IgD-negative memory B cell (primary cell): ENCODE measurements around the gene TIE1. TPM values are rescaled to one million over a fixed set of nuclear protein-coding genes. Genes with fewer than 3 reads are reported as not detected.

Source experiments
- H3K27ac Mint-ChIP-seq, 3 donors: one replicate each; pipeline ENCODE4 v1.8.0; 2020 to 2022; ENCODE audit warnings: mild to moderate bottlenecking in 3 of 3, mixed read lengths in 3 of 3, moderate library complexity in 1 of 3
- H3K27me3 Mint-ChIP-seq: one replicate; pipeline ENCODE4 v1.8.0; 2021; ENCODE audit warnings: mixed read lengths
- H3K36me3 Mint-ChIP-seq: one replicate; pipeline ENCODE4 v1.8.0; 2020; ENCODE audit warnings: mild to moderate bottlenecking, mixed read lengths
- H3K4me1 Mint-ChIP-seq, 3 donors: one replicate each; pipeline ENCODE4 v1.8.0; 2020 to 2022; ENCODE audit warnings: mixed read lengths in 3 of 3, mild to moderate bottlenecking in 1 of 3
- H3K4me3 Mint-ChIP-seq, 4 donors: one replicate each; pipeline ENCODE4 v1.8.0; 2020 to 2022; ENCODE audit warnings: mild to moderate bottlenecking in 4 of 4, mixed read lengths in 4 of 4, moderate library complexity in 3 of 4
- H3K9me3 Mint-ChIP-seq, 3 donors: one replicate each; pipeline ENCODE4 v1.8.0; 2020 to 2021; ENCODE audit warnings: mixed read lengths in 3 of 3, mild to moderate bottlenecking in 1 of 3
- polyA plus RNA-seq: library from polyadenylated mRNA; unstranded; fragments of 300-500 nt; fragmentation: Illumina TruSeq; gene quantifications from one replicate; pipeline ENCODE4 v1.2.3, GENCODE V29; 2021

The TIE1 gene
- polyA plus RNA-seq, 1 donor from 2014 or later: not detected

DNA sequence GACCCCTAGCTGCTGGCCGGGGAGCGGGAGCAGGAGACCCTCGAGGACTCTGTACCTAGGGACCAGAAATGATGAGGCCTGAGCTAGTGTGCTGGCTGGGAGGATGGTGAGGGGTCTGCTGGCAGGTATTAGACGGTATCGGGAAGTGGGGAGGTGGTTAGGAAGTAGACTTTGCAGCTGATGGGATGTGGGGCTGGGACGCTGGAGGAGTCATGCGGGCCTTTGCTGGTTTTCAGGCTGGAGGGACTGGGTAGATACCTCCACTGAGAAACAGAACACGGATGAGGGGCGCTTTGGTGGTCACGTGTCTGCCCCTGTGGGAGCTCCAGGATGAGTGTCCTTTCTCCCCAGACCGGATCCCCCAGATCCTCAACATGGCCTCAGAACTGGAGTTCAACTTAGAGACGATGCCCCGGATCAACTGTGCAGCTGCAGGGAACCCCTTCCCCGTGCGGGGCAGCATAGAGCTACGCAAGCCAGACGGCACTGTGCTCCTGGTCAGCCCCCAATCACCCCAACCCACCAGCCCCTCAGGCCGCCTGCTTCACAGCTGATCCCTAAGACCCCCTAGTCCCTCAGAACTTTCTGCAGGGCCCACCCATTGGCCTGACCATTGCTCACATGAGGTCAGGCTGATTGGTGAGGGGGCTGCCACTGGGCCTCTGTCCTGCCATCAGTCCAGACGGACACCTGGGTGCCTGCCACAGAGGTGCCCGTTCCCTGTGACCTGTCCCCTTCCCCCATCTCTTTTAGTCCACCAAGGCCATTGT, 8.0 kb downstream of the TIE1 start:
- H3K4me3 Mint-ChIP-seq: peak overlapping the region in 1 of 4 donors; percentile 8
- no peaks in the 10 kb centered on the region for H3K9me3 Mint-ChIP-seq
- peaks cover 0 to 2% (median 0%) of the 10 kb centered on the region in 3 donors for H3K4me1 Mint-ChIP-seq
- no peak overlapping the region for H3K27ac Mint-ChIP-seq
- no peaks in the 10 kb centered on the region for H3K36me3 Mint-ChIP-seq
- H3K27me3 Mint-ChIP-seq: peaks cover 17% of the 10 kb centered on the region

DNA sequence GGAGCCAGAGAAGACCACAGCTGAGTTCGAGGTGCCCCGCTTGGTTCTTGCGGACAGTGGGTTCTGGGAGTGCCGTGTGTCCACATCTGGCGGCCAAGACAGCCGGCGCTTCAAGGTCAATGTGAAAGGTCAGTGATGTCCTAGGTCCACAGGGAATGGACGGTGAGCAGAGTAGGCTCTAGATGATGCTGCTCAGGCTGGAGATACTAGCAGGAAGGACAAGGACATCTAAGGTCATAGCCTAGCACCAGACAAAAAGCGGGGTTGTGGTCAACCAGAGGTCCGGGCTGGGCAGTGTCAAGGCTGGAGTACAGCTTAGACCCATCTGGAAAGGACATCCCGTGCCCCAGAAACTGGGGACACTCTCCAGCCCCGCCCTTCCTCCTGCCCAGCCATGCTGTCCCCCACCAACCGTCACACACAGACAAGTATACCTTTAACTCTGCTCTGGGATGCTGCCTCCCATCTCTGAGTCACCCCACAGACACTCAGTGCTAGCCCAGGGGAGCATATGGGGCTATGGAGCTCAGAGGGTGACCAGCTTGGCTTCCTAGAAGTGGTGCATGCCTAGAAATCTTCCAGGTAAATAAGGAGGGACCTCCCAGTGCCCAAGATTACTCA, 8.7 kb downstream of the TIE1 start:
- H3K4me1 Mint-ChIP-seq: peaks cover 0 to 2% (median 0%) of the 10 kb centered on the region in 3 donors
- no peak overlapping the region for H3K4me3 Mint-ChIP-seq
- no peak overlapping the region for H3K27ac Mint-ChIP-seq
- no peaks in the 10 kb centered on the region for H3K36me3 Mint-ChIP-seq
- peaks cover 15% of the 10 kb centered on the region for H3K27me3 Mint-ChIP-seq
- H3K9me3 Mint-ChIP-seq: no peaks in the 10 kb centered on the region

DNA sequence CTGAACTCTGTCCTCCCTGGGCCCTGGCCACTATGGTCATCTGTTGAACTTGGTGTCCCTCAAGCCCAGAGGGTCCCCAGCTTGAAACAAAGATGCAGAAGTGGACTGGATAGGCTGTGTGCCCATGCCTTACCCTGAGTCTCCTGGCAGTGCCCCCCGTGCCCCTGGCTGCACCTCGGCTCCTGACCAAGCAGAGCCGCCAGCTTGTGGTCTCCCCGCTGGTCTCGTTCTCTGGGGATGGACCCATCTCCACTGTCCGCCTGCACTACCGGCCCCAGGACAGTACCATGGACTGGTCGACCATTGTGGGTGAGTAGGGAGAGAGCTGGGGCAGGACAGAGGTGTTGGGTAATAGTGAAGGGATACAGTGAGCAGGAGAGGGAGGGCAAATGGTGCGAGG, 10.7 kb downstream of the TIE1 start:
- Mint-ChIP-seq H3K4me1 (no peaks in the 10 kb centered on the region), H3K9me3 (no peaks in the 10 kb centered on the region), H3K27me3 (peaks cover 5% of the 10 kb centered on the region), H3K36me3 (no peaks in the 10 kb centered on the region), H3K4me3 (no peak overlapping the region), H3K27ac (no peak overlapping the region)

DNA sequence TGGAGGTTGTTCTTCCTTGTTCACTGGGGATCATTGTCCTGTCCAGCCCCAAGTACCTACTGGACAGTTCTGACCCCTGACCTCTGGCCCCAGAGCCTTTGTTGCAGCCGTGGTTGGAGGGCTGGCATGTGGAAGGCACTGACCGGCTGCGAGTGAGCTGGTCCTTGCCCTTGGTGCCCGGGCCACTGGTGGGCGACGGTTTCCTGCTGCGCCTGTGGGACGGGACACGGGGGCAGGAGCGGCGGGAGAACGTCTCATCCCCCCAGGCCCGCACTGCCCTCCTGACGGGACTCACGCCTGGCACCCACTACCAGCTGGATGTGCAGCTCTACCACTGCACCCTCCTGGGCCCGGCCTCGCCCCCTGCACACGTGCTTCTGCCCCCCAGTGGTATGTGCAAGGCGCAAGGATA, 11.4 kb downstream of the TIE1 start:
- no peak overlapping the region for H3K4me3 Mint-ChIP-seq
- peaks cover 4% of the 10 kb centered on the region for H3K27me3 Mint-ChIP-seq
- H3K4me1 Mint-ChIP-seq: no peaks in the 10 kb centered on the region
- no peak overlapping the region for H3K27ac Mint-ChIP-seq
- H3K36me3 Mint-ChIP-seq: no peaks in the 10 kb centered on the region
- no peaks in the 10 kb centered on the region for H3K9me3 Mint-ChIP-seq

DNA sequence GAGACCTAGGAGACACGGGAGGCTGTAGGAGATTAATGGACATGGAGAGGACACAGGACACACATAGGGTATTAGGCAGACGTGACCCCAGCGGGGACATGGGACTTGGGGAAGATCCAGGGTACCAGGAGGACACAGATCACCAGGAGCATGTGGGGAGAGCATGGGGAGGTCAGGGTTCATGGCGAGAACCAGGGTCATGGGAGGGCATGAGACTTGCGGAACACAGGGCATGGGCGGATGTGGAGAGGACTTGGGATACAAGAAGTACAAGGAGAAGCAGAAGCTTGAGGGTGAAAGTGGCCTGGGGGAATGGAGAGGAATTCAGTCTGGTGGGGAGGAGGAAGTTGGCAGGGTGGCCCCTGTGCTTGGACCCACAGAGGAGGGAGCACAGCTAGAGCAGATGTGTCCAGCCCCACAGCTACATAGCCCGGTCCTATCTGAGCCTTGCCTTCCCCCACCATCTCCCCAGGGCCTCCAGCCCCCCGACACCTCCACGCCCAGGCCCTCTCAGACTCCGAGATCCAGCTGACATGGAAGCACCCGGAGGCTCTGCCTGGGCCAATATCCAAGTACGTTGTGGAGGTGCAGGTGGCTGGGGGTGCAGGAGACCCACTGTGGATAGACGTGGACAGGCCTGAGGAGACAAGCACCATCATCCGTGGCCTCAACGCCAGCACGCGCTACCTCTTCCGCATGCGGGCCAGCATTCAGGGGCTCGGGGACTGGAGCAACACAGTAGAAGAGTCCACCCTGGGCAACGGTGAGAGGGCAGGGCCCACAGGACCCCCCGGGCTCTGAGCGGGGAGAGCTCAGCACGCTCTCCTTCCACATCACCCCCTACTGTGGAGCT, 12.1 kb downstream of the TIE1 start:
- Mint-ChIP-seq H3K9me3 (no peaks in the 10 kb centered on the region), H3K27me3 (peaks cover 4% of the 10 kb centered on the region), H3K27ac (no peak overlapping the region), H3K4me3 (no peak overlapping the region), H3K36me3 (no peaks in the 10 kb centered on the region), H3K4me1 (peaks cover 0 to 2% (median 0%) of the 10 kb centered on the region in 3 donors)

DNA sequence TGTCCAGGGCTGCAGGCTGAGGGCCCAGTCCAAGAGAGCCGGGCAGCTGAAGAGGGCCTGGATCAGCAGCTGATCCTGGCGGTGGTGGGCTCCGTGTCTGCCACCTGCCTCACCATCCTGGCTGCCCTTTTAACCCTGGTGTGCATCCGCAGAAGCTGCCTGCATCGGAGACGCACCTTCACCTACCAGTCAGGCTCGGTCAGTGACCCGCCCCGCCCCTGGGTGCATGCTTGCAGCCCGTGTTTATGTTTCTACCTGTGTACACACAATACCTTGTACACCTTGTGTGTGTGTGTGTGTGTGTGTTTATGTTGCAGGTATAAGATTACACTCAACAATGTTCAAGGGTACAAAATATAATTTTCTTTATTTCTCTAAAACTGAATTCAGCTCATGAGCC, 13.0 kb downstream of the TIE1 start:
- peaks cover 4% of the 10 kb centered on the region for H3K27me3 Mint-ChIP-seq
- no peaks in the 10 kb centered on the region for H3K36me3 Mint-ChIP-seq
- H3K4me1 Mint-ChIP-seq: peaks cover 0 to 2% (median 0%) of the 10 kb centered on the region in 3 donors
- H3K9me3 Mint-ChIP-seq: no peaks in the 10 kb centered on the region
- no peak overlapping the region for H3K4me3 Mint-ChIP-seq
- H3K27ac Mint-ChIP-seq: no peak overlapping the region

DNA sequence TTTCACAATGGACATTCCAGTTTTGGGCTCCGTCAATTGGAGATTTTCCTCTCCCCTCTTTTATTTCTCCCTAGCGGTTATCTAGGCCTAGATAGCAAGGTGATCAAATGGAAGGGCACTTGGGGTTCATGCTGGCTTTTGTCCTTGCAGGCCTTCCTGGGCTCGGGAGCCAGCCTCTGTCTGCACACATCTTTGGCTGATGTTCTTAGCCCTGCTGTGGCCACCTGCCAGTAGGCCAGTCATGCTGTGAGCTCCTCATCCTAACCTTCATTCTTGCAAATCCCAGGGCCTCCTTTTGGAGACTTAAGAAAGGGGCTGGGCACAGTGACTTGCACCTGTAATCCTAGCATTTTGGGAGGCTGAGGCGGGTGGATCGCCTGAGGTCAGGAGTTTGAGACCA, 13.5 kb downstream of the TIE1 start:
- Mint-ChIP-seq H3K27ac (no peak overlapping the region), H3K4me3 (no peak overlapping the region), H3K27me3 (peaks cover 4% of the 10 kb centered on the region), H3K4me1 (peaks cover 0 to 2% (median 0%) of the 10 kb centered on the region in 3 donors), H3K9me3 (no peaks in the 10 kb centered on the region), H3K36me3 (no peaks in the 10 kb centered on the region)

DNA sequence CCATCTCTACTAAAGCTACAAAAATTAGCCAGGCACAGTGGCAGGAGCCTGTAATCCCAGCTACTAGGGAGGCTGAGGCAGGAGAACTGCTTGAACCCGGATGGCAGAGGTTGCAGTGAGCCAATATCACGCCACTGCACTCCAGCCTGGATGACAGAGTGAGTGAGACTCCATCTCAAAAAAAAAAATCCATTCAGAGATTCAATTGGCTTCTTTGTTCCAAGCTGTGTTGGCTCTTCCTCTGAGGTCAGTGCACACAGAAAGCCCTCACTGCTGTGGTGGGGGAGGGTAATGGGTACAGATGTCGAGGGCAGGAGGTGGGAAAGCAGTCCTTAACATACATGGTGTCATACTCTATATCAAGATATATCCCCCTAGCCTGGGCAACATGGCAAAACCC, 14.7 kb downstream of the TIE1 start:
- H3K27ac Mint-ChIP-seq: no peak overlapping the region
- peaks cover 4% of the 10 kb centered on the region for H3K27me3 Mint-ChIP-seq
- no peak overlapping the region for H3K4me3 Mint-ChIP-seq
- peaks cover 0 to 2% (median 0%) of the 10 kb centered on the region in 3 donors for H3K4me1 Mint-ChIP-seq
- no peaks in the 10 kb centered on the region for H3K36me3 Mint-ChIP-seq
- no peaks in the 10 kb centered on the region for H3K9me3 Mint-ChIP-seq

DNA sequence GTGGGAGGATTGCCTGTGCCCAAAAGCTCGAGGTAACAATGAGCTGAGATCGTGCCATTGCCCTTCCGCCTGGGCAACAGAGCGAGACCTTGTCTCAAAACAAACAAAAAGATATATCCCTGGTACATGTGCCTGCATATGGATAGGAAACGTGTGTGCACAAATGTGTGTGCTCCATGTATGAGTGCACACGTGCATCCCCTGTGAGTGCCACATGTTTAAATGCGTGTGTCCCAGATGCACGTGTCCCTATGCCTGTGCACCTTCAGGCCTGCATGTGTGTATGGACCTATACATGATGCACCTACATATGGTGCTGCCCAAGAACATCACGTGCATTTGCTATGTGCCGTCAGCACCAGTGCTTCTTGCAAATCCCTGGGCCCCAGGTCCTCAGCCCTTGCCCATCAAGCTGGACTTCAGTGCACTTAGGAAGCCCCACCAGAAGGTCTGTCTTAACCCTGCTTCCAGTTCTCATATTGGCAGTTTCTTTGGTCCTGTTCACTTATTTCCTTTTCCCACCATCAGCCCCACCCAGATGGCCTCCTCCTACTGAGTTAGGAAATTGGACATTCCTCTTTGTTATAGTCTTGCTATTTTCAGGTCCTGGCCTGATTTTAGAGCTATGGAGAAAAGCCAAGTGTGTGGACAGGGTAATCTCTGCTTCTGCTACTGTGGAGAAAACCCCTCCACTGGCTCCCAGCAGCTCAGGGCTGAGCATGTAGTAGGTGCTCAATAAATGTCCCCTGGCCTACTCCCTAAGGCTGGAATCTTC, 15.4 kb downstream of the TIE1 start:
- no peaks in the 10 kb centered on the region for H3K9me3 Mint-ChIP-seq
- no peaks in the 10 kb centered on the region for H3K36me3 Mint-ChIP-seq
- H3K27me3 Mint-ChIP-seq: peaks cover 4% of the 10 kb centered on the region
- H3K4me1 Mint-ChIP-seq: peaks cover 0 to 2% (median 0%) of the 10 kb centered on the region in 3 donors
- no peak overlapping the region for H3K27ac Mint-ChIP-seq
- no peak overlapping the region for H3K4me3 Mint-ChIP-seq

DNA sequence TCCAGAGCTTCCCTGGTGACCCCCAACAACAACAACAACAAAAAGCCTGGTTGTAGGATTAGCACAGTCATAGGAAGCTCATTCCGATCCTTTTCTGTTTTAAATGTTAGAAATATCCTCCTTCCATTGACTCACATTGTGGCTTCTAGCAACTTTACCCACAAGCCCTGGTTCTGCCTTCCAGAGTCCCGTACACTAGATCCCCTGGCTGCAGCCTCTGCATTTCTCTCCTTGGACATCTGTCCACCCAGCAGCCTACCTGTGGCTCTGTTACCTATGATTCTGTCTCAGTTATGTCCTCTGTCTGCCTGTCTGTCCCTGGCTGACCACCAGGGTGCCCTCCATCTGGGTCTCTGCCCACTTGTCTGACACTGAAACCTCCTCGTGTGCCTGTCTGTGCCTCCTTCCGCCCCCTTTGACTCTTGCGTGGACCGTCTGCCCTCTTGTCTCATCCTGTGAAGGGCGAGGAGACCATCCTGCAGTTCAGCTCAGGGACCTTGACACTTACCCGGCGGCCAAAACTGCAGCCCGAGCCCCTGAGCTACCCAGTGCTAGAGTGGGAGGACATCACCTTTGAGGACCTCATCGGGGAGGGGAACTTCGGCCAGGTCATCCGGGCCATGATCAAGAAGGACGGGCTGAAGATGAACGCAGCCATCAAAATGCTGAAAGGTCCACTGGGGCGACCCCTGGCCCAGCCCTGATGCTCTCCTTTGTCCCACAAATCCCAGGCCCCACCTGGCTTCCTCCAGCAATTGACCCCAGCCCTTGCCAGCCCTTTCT, 16.1 kb downstream of the TIE1 start:
- Mint-ChIP-seq H3K4me3 (no peak overlapping the region), H3K27me3 (peaks cover 4% of the 10 kb centered on the region), H3K27ac (peak overlapping the region in 1 of 3 donors; percentile 41), H3K36me3 (peaks cover 1% of the 10 kb centered on the region), H3K4me1 (peaks cover 0 to 2% (median 0%) of the 10 kb centered on the region in 3 donors), H3K9me3 (no peaks in the 10 kb centered on the region)

DNA sequence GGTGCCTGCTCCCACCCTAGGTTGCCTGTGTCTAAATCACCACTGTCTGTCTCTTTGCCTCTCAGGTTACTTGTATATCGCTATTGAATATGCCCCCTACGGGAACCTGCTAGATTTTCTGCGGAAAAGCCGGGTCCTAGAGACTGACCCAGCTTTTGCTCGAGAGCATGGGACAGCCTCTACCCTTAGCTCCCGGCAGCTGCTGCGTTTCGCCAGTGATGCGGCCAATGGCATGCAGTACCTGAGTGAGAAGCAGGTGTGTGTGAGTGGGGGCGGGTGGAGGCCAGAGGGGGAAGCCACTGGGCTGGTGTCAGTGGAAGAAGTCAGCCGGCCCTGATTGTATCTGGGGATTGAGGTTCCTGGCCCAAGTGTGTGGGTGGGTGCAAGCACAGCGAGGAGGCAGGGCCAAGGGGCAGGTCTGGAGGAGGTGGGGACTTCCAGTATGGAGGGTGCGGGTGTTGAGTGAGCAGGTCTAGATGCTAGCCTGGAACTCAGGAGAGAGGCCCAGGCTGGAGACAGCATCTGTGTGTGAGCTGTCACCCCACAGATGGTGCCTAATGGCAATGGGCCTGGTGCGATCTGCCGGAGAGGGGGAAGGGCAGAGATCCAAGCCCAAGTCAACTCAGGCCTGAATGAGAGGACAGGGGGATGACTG, 17.2 kb downstream of the TIE1 start:
- Mint-ChIP-seq H3K9me3 (no peaks in the 10 kb centered on the region), H3K4me1 (peaks cover 0 to 2% (median 0%) of the 10 kb centered on the region in 3 donors), H3K4me3 (no peak overlapping the region), H3K27ac (no peak overlapping the region), H3K36me3 (peaks cover 2% of the 10 kb centered on the region), H3K27me3 (peaks cover 2% of the 10 kb centered on the region)

DNA sequence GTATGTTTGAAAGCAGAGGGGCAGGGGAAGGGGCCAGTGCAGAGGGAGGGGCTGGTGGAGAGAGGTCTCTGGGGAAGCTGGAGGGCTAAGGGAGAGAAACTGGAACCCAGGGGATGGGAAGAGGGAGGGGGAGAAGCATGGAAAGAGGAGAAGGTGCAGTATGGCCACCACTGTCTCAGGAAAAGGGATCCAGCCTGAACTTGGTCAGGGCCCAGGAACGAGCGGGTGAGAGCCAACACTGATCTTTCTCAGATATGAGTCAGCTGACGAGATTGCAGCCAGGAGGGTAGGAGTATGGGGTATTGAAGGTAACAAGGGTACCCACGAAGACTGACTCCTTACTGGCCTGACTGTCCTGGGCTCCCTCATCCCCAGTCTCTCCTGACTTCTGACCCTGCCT, 18.0 kb downstream of the TIE1 start:
- Mint-ChIP-seq H3K27ac (no peak overlapping the region), H3K36me3 (peaks cover 2% of the 10 kb centered on the region), H3K27me3 (peaks cover 2% of the 10 kb centered on the region), H3K9me3 (no peaks in the 10 kb centered on the region), H3K4me1 (peaks cover 0 to 2% (median 0%) of the 10 kb centered on the region in 3 donors), H3K4me3 (no peak overlapping the region)

DNA sequence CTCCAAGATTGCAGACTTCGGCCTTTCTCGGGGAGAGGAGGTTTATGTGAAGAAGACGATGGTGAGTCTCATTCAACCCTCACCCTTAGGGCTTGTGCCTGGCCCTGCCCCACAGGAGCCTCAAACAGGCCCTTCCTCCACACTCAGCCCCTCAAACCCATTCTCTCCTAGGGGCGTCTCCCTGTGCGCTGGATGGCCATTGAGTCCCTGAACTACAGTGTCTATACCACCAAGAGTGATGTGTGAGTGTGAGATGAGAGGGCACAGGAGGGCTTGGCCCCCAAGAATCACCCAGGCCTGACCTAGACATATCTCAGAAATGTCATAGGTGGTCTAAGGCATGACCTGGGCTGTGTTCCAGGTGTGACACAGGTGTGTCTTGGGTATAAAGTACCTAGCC, 18.5 kb downstream of the TIE1 start:
- Mint-ChIP-seq H3K4me3 (no peak overlapping the region), H3K36me3 (peaks cover 2% of the 10 kb centered on the region), H3K9me3 (peaks cover 0 to 2% (median 0%) of the 10 kb centered on the region in 3 donors), H3K27me3 (peaks cover 2% of the 10 kb centered on the region), H3K4me1 (peaks cover 0 to 2% (median 0%) of the 10 kb centered on the region in 3 donors), H3K27ac (no peak overlapping the region)
